Cortex of kidney (tissue), 1 donor: ENCODE data around the gene LYSMD4.
"Not testable (repeated sequence)": the region's sequence is repeated elsewhere in the genome, so short reads cannot be mapped to it uniquely, and the experiment has no call there.

Experiments used
- DNase-seq: peaks from one replicate; lab custom pipeline; 2025; lab: John Stamatoyannopoulos, UW

Gene LYSMD4

DNA sequence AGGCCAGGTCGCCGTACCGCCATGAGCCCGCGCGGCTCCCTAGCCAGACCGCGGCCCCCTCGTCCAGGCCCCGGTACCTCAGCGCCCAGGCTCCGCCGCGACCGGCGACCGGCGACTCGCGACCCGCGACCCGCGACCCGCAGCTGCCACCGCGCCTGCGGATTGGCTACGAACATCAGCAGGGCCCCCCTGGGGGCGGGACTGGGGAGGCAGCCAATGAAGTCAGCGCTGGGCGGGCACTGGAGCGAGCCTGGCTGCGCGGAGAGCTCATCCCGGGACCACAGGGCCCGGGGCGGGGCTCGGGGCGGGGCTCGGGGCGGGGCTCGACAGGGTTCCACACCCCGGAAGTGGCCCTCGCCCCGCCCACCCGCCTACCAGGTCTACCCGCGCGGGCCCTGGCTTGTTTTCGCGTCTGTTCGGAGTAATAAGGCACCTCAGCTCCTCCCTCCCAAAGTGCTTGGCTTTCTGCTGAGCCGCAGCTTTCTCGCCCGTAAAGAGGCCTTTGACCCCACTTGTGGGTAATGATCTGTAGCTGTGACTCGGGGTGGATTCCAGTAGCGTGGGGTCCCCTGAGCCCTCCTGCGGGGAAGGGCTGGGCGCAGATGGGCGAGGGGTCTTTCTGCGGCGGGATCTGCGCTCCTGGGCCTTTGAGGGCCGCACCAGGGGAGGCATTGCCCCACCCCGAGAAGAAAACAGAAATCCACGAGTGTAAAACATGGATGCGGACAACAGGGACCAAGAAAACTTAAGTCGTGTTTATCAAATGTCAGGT is at the start of gene LYSMD4:
TSS of gene LYSMD4 (minus strand) at position 170 of the 772 bp plus-strand sequence. CDS start 1,438 bp downstream, outside the sequence.
- peak; percentile 20 for DNase-seq

DNA sequence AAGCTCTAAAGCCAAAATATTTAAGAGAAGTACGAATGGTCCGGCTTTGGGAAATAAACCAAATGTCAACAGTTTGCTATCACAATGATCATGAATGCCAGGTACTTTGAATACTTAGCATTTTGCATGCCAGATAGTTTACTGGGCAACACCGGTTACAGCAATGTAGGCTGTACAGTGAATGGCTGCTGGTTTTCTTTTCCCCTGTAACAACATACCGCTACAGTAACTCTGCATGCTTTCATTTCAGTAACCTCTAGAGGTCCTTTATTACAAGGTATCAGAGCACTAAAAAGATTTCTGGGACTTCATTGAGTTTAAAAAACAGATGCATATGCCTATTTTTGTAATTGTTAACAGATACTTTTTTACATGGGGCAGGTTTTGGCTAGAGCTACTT is 48.8 kb upstream of the LYSMD4 start:
- DNase-seq = not testable (repeated sequence)

- DNase-seq = no peak
Measured at GRCh38 chr15:99777144-99777543, 43.9 kb upstream of the LYSMD4 start.

GRCh38 chr15:99764522-99764921 is 31.3 kb upstream of the LYSMD4 start:
- DNase-seq = no peak

DNA sequence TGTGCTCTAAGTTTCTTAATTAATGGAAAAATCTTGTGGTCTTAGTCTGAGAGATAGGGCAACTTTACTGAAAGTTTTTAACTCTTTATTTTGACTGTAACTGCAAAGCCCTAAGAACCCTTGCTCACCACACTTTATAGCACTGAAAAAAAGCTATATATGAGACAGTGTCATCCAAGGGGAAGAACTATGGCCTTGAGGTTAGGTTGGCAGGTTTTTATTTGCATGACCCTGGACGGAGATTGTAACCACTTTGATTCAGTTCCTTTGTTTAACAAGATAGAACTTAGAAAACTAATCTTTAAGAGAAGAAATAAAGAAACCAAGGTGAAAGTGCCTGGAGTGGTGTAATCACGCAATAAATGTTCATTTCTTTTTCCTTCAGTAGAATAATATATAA is 30.6 kb upstream of the LYSMD4 start:
- DNase-seq = no peak

DNA sequence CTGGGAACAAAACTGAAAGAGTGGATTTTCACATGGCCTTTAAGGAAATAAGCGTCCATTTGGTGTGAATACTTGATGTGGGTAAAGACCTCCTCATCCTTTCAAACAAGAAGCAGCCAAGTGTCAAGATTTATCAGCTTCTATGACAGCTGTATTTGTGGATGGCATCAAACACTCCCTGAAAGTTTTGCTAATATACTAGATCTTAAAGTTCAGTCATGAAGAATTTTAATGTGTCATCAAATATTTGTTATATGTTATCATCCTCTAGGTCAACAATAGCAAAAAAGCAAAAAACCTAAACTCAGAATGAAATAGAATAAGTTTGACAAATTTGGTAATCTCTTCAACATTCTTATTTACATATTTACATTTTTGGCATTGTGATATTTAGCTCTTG is 29.1 kb upstream of the LYSMD4 start:
- DNase-seq = no peak

- no peak for DNase-seq
Measured at GRCh38 chr15:99755692-99756409, 22.6 kb upstream of the LYSMD4 start.

- DNase-seq = no peak
Measured at GRCh38 chr15:99753066-99753465, 19.8 kb upstream of the LYSMD4 start.

- no peak for DNase-seq
Measured at GRCh38 chr15:99752556-99752955, 19.3 kb upstream of the LYSMD4 start.

- DNase-seq = not testable (repeated sequence)
Measured at GRCh38 chr15:99750326-99750725, 17.1 kb upstream of the LYSMD4 start.

- no peak for DNase-seq
Measured at GRCh38 chr15:99749386-99749785, 16.1 kb upstream of the LYSMD4 start.

DNA sequence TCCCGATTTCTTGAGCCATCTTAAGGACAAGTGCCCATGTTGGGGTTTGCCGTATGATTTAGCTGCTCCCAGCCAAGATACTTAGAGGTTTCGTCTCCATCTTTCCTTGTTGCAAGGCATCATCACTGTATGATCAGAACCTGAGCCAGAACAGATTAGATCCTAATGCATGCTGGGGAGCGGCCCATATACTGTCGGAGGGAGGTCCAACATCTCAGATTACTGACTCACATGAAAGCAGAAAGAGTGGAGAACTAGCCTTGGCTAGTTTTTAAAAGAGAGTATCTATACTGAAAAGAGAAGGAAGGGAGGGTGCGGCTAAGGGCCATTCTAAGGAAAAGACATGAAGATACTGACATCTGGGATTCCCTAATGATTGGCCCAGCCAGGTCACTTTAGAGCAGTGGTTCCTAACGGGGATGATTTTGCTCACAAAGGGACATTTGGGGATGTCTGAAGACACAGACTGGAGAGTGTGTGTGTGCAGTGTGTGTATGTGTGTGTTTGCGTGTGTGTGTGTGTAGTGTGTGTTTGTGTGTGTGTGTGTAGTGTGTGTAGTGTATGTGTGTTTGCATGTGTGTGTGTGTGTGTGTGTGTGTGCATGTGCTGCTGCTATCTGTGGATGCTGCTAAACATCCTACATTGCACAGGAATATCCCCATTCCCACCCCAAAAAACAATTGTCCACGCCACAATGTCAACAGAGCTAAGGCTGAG is 12.3 kb upstream of the LYSMD4 start:
- no peak for DNase-seq

- no peak for DNase-seq
Measured at GRCh38 chr15:99744142-99744541, 10.9 kb upstream of the LYSMD4 start.

GRCh38 chr15:99741835-99742234 is 8.6 kb upstream of the LYSMD4 start:
- DNase-seq = no peak

- no peak for DNase-seq
Measured at GRCh38 chr15:99738021-99738847, 5.0 kb upstream of the LYSMD4 start.

- DNase-seq = no peak
Measured at GRCh38 chr15:99736702-99737101, 3.5 kb upstream of the LYSMD4 start.

DNA sequence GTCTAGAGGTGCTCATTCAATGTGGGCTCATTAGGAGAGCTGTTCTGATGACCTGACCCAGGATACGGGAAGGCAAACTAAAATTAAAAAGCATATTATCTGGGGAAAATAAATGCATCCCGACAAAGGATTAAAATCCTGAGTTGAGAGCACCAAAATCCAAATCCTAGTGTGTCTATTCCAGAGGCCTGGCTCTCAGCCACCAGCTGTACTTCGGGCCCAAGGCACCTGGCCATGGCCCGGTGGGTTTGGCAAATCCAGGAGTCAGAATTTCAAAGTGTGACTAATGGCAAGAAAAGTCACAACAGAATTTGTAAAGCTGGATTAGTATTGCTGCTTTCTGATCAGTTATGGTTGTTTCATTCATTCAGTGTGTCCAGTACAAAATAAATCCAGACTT is 2.6 kb upstream of the LYSMD4 start:
- no peak for DNase-seq

- no peak for DNase-seq
Measured at GRCh38 chr15:99734575-99734974, 1.3 kb upstream of the LYSMD4 start.

DNA sequence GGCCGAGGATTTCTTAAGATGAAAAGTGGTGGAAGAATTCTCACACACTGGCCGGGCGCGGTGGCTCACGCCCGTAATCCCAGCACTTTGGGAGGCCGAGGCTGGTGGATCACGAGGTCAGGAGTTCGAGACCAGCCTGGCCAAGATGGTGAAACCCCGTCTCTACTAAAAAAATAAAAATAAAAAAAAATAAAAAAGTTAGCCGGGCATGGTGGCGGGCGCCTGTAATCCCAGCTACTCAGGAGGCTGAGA is 729 bp upstream of the LYSMD4 start:
- not testable (repeated sequence) for DNase-seq

DNA sequence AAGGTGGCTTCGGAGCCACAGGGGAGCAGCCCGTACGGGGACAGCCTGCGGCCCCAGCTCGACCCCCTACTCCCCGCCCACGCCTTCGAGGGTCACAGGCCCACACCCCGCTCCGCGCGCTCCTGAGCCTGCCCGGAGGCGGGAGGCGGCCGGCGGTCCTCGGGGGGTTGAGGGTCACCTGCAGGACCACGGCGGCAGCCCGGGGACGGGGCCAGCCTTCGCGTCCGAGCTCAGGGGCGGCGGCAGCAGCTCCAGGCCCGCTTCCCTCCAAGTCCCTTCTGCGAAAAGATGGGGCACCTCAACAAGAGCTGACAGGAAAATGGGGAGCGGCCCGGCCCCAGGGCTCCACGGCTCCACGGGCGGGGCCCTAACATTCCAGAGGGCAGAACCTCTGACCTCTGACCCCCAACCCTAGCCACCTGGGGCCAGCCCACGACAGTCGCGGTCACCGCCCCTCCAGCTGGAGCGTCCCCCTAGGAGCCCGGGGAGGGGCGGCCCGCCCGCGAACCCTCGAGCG is 428 bp downstream of the LYSMD4 start:
- DNase-seq = no peak

- DNase-seq = no peak
Measured at GRCh38 chr15:99732124-99732750, 1.0 kb downstream of the LYSMD4 start.
